NCI-H2196 (cell line): ENCODE results near the gene SLC44A1.
A peak's percentile ranks its signal among the peaks of the same experiment; 100 is the strongest.

Experiments
- DNase-seq: peaks from one replicate; lab custom pipeline; 2025; ENCODE audit not compliant: unreplicated experiment; lab: John Stamatoyannopoulos, UW

Gene SLC44A1

GRCh38 chr9:105269593-105269992 lies 25.1 kb downstream of the SLC44A1 start:
- DNase-seq, result no peak

DNA sequence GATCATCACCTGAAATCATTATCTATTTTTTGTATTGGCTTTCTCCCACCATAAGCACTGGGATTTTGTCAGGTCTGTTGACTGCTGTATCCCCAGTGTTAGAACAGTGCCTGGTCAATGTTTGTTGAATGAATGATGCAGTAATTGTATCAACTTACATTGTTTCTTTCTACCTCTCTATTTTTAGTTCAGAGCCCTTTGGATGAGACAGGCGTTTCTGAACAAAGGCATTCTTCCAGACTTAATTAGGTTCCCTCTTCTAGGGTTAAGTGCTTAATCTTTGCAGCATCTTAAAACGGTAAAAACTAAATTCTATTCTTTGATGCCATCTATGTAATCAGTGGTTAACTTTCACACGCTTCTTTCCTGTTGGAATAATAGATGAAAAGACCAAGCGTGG lies 26.3 kb downstream of the SLC44A1 start:
- DNase-seq, result no peak

- no peak for DNase-seq
Observed at GRCh38 chr9:105273731-105274130, 29.3 kb downstream of the SLC44A1 start.

- DNase-seq, result no peak
Observed at GRCh38 chr9:105275111-105275510, 30.7 kb downstream of the SLC44A1 start.

GRCh38 chr9:105275938-105276337 lies 31.5 kb downstream of the SLC44A1 start:
- no peak for DNase-seq

DNA sequence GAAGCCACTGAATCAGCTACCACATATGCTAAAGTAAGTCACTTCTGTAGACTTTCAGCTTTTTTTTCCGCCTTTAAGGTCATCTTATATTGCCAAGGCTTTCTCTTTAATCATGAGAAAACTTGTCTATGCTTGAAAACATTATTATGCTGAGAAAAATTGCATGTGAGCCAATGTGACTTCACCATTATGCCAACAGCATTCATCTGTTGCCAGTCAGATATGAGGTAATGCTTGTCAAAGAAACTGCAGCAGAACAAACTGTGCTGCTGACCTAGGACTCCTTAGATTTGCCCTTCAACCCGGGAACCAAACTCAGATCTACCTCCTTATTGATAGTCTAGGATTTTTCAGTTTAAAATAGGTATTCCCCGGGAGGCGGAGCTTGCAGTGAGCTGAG lies 34.3 kb downstream of the SLC44A1 start:
- no peak for DNase-seq

- DNase-seq, result no peak
Observed at GRCh38 chr9:105280691-105281090, 36.2 kb downstream of the SLC44A1 start.

GRCh38 chr9:105281272-105281671 lies 36.8 kb downstream of the SLC44A1 start:
- DNase-seq, result no peak

GRCh38 chr9:105281926-105282325 lies 37.5 kb downstream of the SLC44A1 start:
- no peak for DNase-seq

GRCh38 chr9:105282870-105283621 lies 38.6 kb downstream of the SLC44A1 start:
- no peak for DNase-seq

- no peak for DNase-seq
Observed at GRCh38 chr9:105283795-105284194, 39.3 kb downstream of the SLC44A1 start.

GRCh38 chr9:105284463-105284862 lies 40.0 kb downstream of the SLC44A1 start:
- no peak for DNase-seq

GRCh38 chr9:105286098-105286497 lies 41.6 kb downstream of the SLC44A1 start:
- no peak for DNase-seq

GRCh38 chr9:105289305-105289704 lies 44.9 kb downstream of the SLC44A1 start:
- DNase-seq, result no peak

- DNase-seq, result peak; percentile 7
Observed at GRCh38 chr9:105290418-105290817, 46.0 kb downstream of the SLC44A1 start.

DNA sequence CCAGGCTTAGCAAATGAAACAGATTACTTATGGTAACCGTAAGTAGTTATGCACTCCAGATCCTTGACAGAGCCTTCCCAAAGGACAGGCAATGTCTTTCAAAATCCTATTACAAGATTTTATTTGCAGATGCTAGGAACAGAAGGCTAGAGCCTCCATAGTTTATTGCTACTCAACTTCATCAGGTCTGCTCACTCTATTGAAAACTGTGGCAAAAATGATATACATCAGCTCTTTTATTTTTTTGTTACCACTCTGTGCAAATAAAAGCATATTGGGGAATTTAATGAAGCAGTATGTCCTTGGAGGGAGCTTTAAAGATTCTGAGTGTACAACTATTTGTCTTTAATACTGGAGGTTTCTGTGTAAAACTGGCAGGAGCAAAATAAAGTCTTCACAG lies 46.5 kb downstream of the SLC44A1 start:
- DNase-seq, result no peak

DNA sequence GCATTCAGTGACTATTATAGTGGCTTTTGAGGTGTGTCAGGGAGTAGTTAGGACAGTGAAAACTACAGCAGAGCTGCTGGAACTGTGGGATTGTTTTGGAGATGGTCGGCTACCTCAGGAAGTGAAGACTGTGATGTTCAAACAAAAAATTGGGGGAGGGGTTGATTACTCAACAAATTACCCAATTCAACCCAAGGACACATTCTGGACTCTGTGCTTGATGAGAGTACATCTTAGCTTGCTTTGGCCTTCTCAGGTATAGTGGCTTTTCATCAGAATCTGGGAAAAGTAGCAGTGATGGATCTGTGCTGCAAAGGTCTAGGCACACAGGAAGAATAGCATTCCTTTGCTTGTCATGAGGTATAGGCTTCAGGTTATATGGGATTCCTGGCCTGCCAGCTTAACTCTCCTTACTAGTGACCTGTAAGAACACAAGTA lies 47.0 kb downstream of the SLC44A1 start:
- DNase-seq, result no peak

DNA sequence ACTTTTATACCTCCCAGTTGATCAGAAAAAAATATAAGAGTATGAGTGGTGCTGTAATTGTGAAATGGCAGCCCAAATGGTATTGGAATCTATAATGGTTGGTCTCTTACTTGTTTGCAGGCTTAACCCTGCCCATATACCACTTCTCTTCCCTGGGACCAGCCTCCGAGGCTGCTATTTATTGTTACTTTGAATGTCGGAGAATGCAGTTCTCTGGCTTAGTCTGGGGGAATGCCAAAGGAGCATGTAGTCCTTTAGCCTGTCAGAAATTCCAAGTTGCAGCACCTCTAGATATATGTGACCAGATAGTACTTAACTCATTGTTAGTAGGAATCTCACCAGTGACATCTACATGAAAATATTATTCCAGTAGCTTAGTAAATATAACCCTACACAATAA lies 47.5 kb downstream of the SLC44A1 start:
- DNase-seq, result no peak

- DNase-seq, result no peak
Observed at GRCh38 chr9:105293408-105293807, 49.0 kb downstream of the SLC44A1 start.

DNA sequence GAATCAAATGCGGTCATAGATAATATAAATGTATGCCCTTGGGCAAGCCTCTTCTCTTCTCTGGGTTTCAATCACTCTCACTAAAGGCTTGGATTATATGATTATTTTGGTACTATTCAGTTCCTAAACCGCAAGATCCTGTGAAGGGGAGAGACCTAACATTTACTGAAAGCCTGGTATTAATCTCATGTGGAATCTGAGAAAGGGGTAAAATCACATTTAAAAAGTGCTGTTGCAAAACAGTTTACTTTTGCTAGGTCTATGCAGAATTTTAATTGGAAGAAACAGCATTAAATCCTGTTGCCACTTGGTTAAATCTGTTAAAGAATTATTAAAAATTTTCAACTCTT lies 50.7 kb downstream of the SLC44A1 start:
- no peak for DNase-seq

DNA sequence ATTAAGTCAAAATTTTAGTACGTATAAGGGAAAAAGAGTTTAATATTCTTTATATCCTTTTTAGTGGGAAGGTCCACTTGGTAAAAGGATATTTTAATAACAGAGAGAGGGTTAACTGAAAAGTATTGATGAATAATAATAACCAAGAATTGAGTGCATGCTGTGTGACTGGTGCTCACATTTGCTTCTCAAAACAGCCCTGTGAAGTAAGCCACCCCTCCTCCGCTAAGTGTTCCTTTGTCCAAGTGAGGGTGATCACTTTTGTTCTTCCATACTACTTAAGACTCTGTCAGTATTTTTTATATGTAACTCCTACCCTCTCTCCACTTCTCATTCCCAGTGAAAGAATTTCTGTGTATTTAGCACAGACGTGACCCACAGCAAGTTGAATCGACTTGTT lies 51.5 kb downstream of the SLC44A1 start:
- no peak for DNase-seq

GRCh38 chr9:105296445-105296844 lies 52.0 kb downstream of the SLC44A1 start:
- DNase-seq, result no peak

- no peak for DNase-seq
Observed at GRCh38 chr9:105296877-105297287, 52.4 kb downstream of the SLC44A1 start.
